HAP-1 (cell line): ENCODE data around the gene RER1.
A peak's percentile ranks its signal among the peaks of the same experiment; 100 is the strongest.

Source experiments
- DNase-seq, 2 experiments: peaks; one replicate each; pipeline ENCODE4 v3.0.0-alpha.2; 2016 to 2020; ENCODE audit warnings: low spot score in 2 of 2
- H3K27me3 ChIP-seq: fragments of 250-450 bp; sonication (Bioruptor Pico); 2 replicates; pipeline ENCODE4 v1.5.1; 2020; ENCODE audit warnings: low read depth, mild to moderate bottlenecking, moderate library complexity
- H3K36me3 ChIP-seq: fragments of 250-450 bp; sonication (Bioruptor Pico); replicated peaks from 2 replicates; pipeline ENCODE4 v1.5.1; 2020; ENCODE audit warnings: mild to moderate bottlenecking
- H3K4me1 ChIP-seq: fragments of 250-450 bp; sonication (Bioruptor Pico); 2 replicates; pipeline ENCODE4 v1.5.1; 2020; ENCODE audit warnings: mild to moderate bottlenecking
- H3K4me3 ChIP-seq: fragments of 250-450 bp; sonication (Bioruptor Pico); 2 replicates; pipeline ENCODE4 v1.5.1; 2020; ENCODE audit warnings: mild to moderate bottlenecking, moderate library complexity
- H3K9me3 ChIP-seq: fragments of 250-450 bp; sonication (Bioruptor Pico); 2 replicates; pipeline ENCODE4 v1.5.1; 2020; ENCODE audit warnings: mild to moderate bottlenecking, moderate library complexity
- in situ Hi-C: fragments of 300-500 bp; cut with MboI; formaldehyde crosslinking; loops from 3 replicates; pipeline ENCODE4 v1.14.3; 2020; ENCODE audit warnings: low sequenced_read_pairs, inconsistent platforms, mixed read lengths

The RER1 gene

DNA sequence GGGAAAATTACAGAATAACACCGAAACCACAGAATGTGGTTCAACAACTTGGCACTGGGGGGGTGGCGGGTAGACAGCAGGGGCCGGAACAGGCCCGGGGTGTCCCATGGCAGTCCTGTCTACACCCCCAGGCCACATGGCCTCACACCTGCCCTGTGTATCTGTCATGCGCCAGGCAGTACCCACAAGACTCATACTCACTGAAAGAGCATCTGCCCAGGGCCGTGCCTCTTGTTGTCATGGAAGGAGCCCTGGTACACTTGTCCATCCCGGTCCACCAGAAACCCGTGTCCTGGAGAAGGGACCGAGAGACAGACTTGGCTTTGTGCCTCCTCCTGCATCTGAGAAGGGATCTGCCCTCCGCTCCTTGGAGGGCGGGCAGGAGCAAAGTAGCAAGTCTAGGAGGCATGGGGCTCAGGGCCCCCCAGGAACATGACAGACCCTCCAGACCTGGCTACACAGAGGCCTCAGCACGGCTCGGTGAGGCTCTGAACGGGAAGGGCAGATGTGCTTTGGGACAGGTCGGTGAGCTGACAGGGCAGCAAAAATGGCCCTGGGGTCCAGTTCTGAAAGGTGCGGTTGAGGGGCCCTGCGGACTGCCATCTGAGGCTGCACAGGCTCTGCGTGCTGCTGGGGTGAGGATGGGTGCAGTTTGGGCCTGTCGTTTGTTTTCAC is 5.9 kb upstream of the RER1 start:
- Histone ChIP-seq H3K36me3 (peaks cover 12% of the 10 kb centered on the region), H3K9me3 (no peaks in the 10 kb centered on the region), H3K4me3 (no peak overlapping the region), H3K4me1 (peaks cover 3% of the 10 kb centered on the region; the same call in 1 of the 2 replicates), H3K27me3 (no peaks in the 10 kb centered on the region)
- peak in 1 of 2 experiments; percentile 6 for DNase-seq
- in situ Hi-C loops, result no loop called here

DNA sequence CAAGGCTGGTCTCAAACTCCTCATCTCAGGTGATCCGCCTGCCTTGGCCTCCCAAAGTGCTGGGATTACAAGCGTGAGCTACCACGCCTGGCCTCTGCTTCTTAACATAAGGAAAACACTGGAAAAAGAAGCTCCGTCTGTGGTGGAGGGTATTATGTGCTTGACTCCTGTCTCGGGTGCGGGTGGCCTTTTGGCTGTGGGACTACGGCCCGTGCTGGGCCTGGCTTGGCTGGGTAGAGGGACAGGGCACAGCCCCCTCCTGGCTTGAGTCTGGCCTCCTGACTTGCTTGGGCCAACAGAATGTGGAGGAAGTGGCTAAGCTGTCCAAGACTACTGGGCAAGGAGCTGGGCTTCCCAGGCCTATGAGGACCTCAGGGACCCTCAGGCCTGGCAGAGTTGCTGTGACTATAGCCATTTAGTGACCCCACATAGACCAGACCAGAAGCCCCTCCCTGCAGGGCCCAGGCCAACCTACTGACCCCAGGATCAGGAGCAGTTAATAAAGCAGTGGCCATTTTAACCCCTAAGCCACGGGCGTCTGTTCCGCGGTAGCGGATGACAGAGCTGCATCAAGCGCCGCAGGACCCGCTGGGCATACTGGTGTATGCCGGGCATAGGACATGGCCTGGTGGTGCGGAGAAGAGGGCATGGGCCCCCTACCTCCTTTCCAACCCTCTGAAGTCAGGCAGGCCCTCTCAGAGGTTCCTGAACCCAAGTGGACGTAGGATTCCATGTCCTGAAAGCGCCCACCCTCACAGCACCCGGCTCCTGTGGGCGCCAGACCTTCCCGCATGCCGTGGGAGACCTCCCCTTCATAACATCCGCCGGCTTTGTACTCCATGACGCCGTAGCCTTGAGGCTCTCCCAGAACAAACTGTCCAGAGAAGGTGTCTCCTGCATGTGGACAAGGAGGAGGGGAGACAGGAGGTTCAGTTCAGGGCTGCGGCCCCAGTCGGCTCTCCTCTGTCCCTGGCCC is 4.7 kb upstream of the RER1 start:
- in situ Hi-C loops, result no loop called here
- no peaks in the 10 kb centered on the region for H3K27me3 ChIP-seq
- H3K36me3 ChIP-seq, result peaks cover 18% of the 10 kb centered on the region
- peaks cover 3% of the 10 kb centered on the region; the same call in 1 of the 2 replicates for H3K4me1 ChIP-seq
- no peak overlapping the region for H3K4me3 ChIP-seq
- no peaks in the 10 kb centered on the region for H3K9me3 ChIP-seq
- DNase-seq, result peak in 1 of 2 experiments; percentile 6

DNA sequence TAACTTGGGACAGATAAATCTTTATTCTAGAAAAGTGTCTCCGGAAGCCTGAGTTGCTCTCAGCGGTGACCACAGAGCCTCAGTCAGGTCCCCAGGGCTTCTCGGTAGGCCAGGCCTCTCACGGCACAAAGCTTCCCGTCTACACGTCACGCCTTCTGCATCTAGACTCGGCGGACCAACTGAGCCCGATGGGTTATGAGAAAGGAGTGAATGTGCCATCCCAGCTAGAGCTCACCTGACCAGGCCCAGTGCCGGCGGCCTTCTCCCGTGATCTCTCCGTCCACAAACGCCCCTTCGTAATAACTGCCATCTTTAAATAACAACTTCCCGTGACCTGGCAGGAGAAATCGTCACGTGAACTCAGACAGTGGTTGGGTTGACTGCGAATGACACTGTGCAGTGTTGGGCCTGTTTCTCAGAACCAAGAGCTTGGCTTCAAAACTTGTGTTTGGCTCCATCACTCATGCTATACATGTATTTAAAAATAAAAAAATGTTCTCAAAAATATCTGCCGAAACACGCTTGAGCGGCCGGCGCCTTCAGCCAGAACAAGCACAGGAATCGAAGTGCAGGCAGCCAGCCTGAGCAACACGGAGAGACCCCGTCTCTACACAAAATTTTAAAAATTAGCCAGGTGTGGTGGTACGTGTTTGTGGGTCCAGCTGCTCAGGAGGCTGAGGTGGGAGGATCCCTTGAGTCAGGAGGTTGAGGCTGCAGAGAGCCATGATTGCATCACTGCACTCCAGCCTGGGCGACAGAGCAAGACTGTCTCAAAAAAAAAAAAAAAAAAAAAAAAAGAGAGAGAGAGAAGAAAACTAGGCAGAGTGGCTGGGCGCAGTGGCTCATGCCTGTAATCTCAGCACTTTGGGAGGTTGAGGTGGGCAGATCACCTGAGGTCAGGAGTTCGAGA is 3.4 kb upstream of the RER1 start:
- in situ Hi-C loops, result no loop called here
- Histone ChIP-seq H3K4me1 (peaks cover 5% of the 10 kb centered on the region), H3K36me3 (peaks cover 20% of the 10 kb centered on the region), H3K27me3 (no peaks in the 10 kb centered on the region), H3K4me3 (no peak overlapping the region), H3K9me3 (no peaks in the 10 kb centered on the region)
- DNase-seq, result no peak

DNA sequence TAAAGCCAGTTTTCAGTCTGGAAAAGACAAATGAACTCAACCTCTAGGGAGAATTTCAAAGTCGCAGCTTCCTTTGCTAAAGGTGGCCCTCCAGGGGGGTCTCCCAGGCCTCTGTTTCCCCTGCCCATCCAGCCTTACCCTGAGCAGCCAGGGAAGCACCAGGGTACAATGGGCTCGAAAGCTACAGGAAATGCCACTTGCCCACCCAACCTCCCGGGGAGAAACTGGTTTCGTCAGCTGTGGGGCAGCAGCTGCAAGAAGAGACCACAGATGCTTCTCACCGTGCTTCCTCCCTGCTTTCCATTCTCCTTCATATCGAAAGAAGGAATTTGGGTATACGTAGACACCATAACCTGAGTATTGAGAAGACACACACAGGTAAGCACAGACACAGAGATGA is 2.0 kb upstream of the RER1 start:
- Histone ChIP-seq H3K36me3 (peaks cover 28% of the 10 kb centered on the region), H3K4me1 (peaks cover 5% of the 10 kb centered on the region), H3K27me3 (no peaks in the 10 kb centered on the region), H3K9me3 (no peaks in the 10 kb centered on the region), H3K4me3 (no peak overlapping the region)
- no peak for DNase-seq
- in situ Hi-C loops, result no loop called here

DNA sequence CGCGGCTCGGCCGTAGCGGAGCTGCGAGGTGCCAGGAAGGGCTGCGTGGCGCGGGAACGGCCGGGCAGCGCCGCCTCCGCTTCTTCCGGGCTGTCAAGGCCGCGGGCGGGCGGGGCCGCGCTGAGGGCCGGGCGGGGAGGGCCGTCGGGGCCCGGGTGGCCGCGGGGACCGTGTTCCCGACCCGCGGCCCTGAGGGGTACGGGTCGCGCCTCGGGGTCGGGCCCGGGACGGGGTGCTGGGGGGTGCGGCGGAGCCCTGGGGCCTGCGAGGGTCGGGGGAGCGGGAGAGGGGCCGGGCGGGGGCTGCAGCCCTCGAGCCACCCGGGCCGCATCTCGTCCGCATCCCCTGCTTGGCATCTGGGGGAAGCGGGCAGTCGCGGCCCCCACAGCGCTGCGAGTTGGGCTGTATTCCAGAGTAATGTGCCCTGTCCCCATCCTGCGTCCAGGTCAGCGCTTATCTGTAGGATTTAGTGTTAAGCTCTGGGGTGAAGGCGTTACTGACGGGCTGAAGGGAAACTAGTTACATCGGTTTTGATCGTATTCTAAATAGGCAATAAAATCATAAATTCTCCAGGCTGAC is 379 bp downstream of the RER1 start:
- H3K9me3 ChIP-seq, result no peaks in the 10 kb centered on the region
- peak overlapping the region; percentile 94 for H3K4me3 ChIP-seq
- H3K27me3 ChIP-seq, result no peaks in the 10 kb centered on the region
- no peak for DNase-seq
- in situ Hi-C loops, result no loop called here
- H3K36me3 ChIP-seq, result peaks cover 45% of the 10 kb centered on the region
- peaks cover 5% of the 10 kb centered on the region for H3K4me1 ChIP-seq

DNA sequence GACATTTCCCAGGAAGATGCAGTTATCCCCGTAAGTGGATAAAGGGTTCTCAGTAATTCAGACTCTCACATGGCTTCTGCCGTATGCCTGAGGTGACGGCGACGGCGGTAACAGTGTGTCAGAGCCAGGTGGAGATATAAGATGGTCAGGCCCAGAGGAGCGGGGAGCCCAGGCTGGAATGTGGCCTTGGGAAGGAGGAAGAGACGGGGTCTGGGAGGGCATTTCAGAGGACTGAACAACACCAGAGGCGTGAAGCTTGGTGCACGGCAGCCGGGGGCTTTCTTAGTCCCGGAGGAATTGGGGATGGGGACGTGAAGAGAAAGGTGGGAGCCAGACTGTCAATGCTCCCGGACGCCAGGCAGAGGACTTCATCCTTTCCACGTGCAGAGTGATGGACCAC is 1.0 kb downstream of the RER1 start:
- H3K9me3 ChIP-seq, result no peaks in the 10 kb centered on the region
- in situ Hi-C loops, result no loop called here
- peaks cover 45% of the 10 kb centered on the region for H3K36me3 ChIP-seq
- peaks cover 5% of the 10 kb centered on the region for H3K4me1 ChIP-seq
- H3K4me3 ChIP-seq, result peak overlapping the region; percentile 94
- no peaks in the 10 kb centered on the region for H3K27me3 ChIP-seq
- no peak for DNase-seq

DNA sequence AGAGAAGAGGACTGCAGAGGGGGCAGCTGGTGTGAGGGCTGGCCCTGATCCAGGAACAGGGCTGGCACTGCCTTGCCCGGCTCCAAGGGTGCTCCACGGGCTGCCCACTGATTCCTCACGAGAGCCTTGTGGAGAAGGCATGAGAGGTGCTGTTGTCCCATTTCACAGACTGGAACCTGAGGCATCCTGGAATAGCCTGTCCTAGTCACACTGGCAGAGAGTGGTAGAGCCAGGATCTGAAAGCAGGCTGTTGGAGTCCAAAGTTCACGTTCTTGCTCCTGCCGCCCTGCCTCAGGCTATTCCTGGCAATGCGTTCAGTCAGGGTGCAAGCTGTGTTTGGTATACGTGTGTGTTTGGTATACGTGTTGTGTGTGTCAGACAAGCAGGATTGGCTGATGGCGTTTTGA is 1.8 kb downstream of the RER1 start:
- no peaks in the 10 kb centered on the region for H3K9me3 ChIP-seq
- H3K27me3 ChIP-seq, result no peaks in the 10 kb centered on the region
- peak overlapping the region; percentile 7; the same call in 1 of the 2 replicates for H3K4me3 ChIP-seq
- in situ Hi-C loops, result no loop called here
- no peak for DNase-seq
- H3K4me1 ChIP-seq, result peaks cover 5% of the 10 kb centered on the region
- peaks cover 50% of the 10 kb centered on the region for H3K36me3 ChIP-seq

DNA sequence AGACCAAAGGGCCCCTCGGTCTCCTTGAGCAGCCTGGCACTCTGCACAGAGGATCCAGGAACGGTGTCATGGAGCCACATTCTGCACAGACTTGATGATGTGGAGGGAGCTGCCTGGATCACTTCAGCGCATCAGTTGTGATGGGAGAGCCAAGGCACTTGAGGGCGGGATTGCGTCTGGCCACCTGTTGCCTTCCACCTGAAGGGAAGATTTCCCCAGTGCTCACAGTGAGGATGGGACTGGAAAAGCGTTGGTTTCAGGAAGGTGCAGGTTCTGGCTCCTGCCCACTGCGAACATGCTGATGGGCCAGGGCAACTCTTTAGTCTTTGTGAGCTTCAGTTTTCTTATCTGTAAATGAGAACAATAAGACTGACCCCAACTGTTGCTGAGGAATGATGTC is 2.6 kb downstream of the RER1 start:
- H3K4me1 ChIP-seq, result peaks cover 5% of the 10 kb centered on the region
- no peak overlapping the region for H3K4me3 ChIP-seq
- peaks cover 55% of the 10 kb centered on the region for H3K36me3 ChIP-seq
- in situ Hi-C loops, result no loop called here
- no peaks in the 10 kb centered on the region for H3K27me3 ChIP-seq
- no peaks in the 10 kb centered on the region for H3K9me3 ChIP-seq
- no peak for DNase-seq

DNA sequence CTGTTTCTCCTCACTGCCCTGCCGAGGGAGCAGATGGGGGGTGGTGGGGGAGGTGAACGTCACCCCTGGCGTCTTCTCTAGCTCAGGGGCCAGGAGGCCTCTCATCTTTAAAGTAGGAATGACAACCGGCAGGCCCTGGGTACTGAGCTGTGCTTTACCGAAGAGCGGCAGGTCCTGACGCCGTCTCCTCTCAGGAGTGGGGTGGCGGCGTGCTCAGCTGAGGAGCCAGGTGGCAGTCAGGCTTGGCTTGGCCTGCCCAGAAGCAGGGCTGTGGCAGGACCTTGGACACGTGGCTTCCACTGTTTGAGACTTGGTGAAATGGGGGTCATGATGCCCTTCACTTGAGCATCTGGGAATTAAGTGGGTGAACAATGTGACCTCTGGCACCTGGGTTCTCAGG is 3.1 kb downstream of the RER1 start:
- no peak for DNase-seq
- peaks cover 61% of the 10 kb centered on the region for H3K36me3 ChIP-seq

DNA sequence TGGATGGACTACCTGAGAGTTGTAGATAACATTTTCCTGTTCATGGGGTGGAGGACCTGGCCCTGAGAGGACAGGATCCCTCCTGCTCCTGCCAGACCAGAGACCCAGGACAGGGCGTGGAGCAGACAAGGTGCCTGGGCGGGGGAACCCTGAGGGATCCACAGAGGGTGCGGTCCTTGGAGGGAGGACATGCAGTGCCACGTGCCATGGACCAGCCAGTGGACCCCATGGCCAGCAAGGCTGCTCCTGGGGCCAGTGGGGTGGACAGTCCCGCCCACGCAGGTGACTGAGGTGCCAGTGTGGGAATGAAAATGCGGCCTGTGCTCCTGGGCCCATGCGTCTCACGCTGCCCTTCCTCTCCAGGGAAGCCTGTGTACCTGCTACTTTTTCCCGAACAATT is 3.6 kb downstream of the RER1 start:
- Histone ChIP-seq H3K36me3 (peaks cover 66% of the 10 kb centered on the region), H3K4me3 (no peak overlapping the region), H3K4me1 (peaks cover 4% of the 10 kb centered on the region), H3K9me3 (no peaks in the 10 kb centered on the region), H3K27me3 (no peaks in the 10 kb centered on the region)
- in situ Hi-C loops, result no loop called here
- DNase-seq, result no peak

More for the DNA sequence above, 3.1 kb downstream of the RER1 start:
- peaks cover 5% of the 10 kb centered on the region for H3K4me1 ChIP-seq
- no peaks in the 10 kb centered on the region for H3K9me3 ChIP-seq
- no peak overlapping the region for H3K4me3 ChIP-seq
- H3K27me3 ChIP-seq, result no peaks in the 10 kb centered on the region
- in situ Hi-C loops, result no loop called here

DNA sequence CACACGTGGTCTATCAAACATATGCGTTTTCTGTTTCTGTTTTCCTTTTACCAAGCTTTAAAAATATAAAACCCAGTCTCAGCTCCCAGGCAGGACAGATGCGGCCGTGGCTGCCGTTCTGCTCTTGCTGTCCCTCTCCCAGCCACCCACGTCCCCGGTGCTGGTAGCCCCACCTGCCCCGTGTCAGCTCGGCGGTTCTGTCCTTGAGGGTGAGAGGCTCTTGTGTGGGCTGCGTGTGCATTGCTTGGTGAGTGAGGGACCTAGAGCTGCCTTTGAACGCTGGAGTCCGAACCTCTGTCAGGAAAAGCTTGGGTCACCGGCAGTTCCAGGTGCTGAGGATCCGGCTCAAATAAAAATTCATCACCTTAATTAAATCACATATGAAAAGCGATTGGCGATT is 4.4 kb downstream of the RER1 start:
- H3K4me1 ChIP-seq, result peaks cover 3% of the 10 kb centered on the region; the same call in 1 of the 2 replicates
- H3K27me3 ChIP-seq, result no peaks in the 10 kb centered on the region
- no peak for DNase-seq
- in situ Hi-C loops, result no loop called here
- peaks cover 70% of the 10 kb centered on the region for H3K36me3 ChIP-seq
- no peak overlapping the region for H3K4me3 ChIP-seq
- H3K9me3 ChIP-seq, result no peaks in the 10 kb centered on the region

DNA sequence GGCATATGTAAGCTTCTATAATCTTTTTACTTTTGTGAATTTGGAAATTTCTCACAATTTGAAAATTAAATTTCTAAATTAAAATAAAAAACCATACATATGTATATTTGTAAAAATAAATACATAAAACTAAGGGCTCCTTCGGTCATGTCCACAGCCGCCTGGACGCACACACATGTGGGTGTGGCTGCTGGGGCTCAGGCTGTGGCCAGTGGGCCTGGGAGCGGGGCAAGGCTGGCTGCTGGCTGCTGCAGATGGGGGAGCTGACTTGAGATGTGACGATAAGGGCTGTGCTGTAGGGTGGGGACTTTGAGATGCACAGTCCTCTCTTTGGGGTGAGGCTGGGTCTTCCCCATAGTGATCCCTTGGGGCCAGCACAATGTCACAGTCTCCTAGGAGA is 4.8 kb downstream of the RER1 start:
- H3K9me3 ChIP-seq, result no peaks in the 10 kb centered on the region
- no peaks in the 10 kb centered on the region for H3K27me3 ChIP-seq
- in situ Hi-C loops, result no loop called here
- H3K4me1 ChIP-seq, result peaks cover 3% of the 10 kb centered on the region; the same call in 1 of the 2 replicates
- H3K36me3 ChIP-seq, result peaks cover 69% of the 10 kb centered on the region
- DNase-seq, result no peak
- no peak overlapping the region for H3K4me3 ChIP-seq
